K562 (cell line): ENCODE data around the gene FAM83F. TPM values are rescaled to one million over a fixed set of nuclear protein-coding genes. Genes with fewer than 3 reads are reported as not detected.

Source experiments
- C11orf30 ChIP-seq: fragments of 450-650 bp; IDR thresholded peaks from 2 replicates; pipeline ENCODE4 v1.6.1; 2016; ENCODE audit warnings: low read depth, mild to moderate bottlenecking
- GMEB1 ChIP-seq: fragments of 250-450 bp; sonication (Bioruptor Pico); IDR thresholded peaks from 2 replicates; pipeline ENCODE4 v1.4.0; 2020; ENCODE audit warnings: mild to moderate bottlenecking
- GTF2E2 ChIP-seq: fragments of 200-800 bp; sonication (Bioruptor generic); IDR thresholded peaks from 2 replicates; pipeline ENCODE4 v1.6.1; 2016; ENCODE audit warnings: missing genetic modification characterization, missing compliant biosample characterization
- HOXB6 ChIP-seq: fragments of 250-450 bp; sonication (Bioruptor Pico); IDR thresholded peaks from 2 replicates; pipeline ENCODE4 v1.5.1; 2022; ENCODE audit warnings: mild to moderate bottlenecking, borderline replicate concordance
- L3MBTL2 ChIP-seq: fragments of 450-650 bp; IDR thresholded peaks from 2 replicates; pipeline ENCODE4 v1.6.1; 2016; ENCODE audit warnings: mild to moderate bottlenecking, moderate library complexity
- MEF2D ChIP-seq: conservative IDR thresholded peaks from 2 replicates; pipeline ENCODE4 v1.6.1; 2016; ENCODE audit warnings: low read depth, missing genetic modification characterization, missing compliant biosample characterization
- MTA2 ChIP-seq: fragments of 450-650 bp; IDR thresholded peaks from 2 replicates; pipeline ENCODE4 v1.6.1; 2016; ENCODE audit warnings: low read depth
- POLR2H ChIP-seq: IDR thresholded peaks from 2 replicates; pipeline ENCODE4 v1.6.1; 2016; ENCODE audit warnings: missing genetic modification characterization, low read depth, mild to moderate bottlenecking, control low read depth, missing compliant biosample characterization, moderate library complexity
- RBM17 ChIP-seq: fragments of 200-400 bp; formaldehyde crosslinking; IDR thresholded peaks from 2 replicates; pipeline ENCODE4 v1.6.1; 2017; ENCODE audit warnings: low read depth, mild to moderate bottlenecking, low read length, borderline replicate concordance
- SIN3B ChIP-seq: fragments of 450-650 bp; IDR thresholded peaks from 2 replicates; pipeline ENCODE4 v1.6.1; 2017; ENCODE audit warnings: low read depth, mild to moderate bottlenecking, moderate library complexity
- SMARCC2 ChIP-seq: fragments of 450-650 bp; IDR thresholded peaks from 2 replicates; pipeline ENCODE4 v1.6.1; 2017; ENCODE audit warnings: antibody characterized with exemption, moderate library complexity, mild to moderate bottlenecking, low read depth
- TCF3 ChIP-seq: sonication (generic); formaldehyde crosslinking; IDR thresholded peaks from 2 replicates; pipeline ENCODE4 v1.4.0; 2020; ENCODE audit warnings: mild to moderate bottlenecking, missing genetic modification reagents
- UBTF ChIP-seq, 2 experiments: IDR thresholded peaks; 2 replicates each; pipeline ENCODE4 v1.6.1; 2012; ENCODE audit warnings: improper control_type of control experiment in 2 of 2, low read depth in 2 of 2, low read length in 2 of 2, borderline replicate concordance in 1 of 2
- ZBTB26 ChIP-seq: fragments of 450-650 bp; formaldehyde crosslinking; IDR thresholded peaks from 2 replicates; pipeline ENCODE4 v1.4.0; 2022; ENCODE audit warnings: missing genetic modification characterization
- ZFP36 ChIP-seq: fragments of 150-350 bp; IDR thresholded peaks from 2 replicates; pipeline ENCODE4 v1.6.1; 2018; ENCODE audit warnings: low read length, low read depth; ENCODE audit not compliant: partially characterized antibody
- ZNF589 ChIP-seq: fragments of 200-800 bp; sonication (Bioruptor generic); IDR thresholded peaks from 2 replicates; pipeline ENCODE4 v1.6.1; 2016; ENCODE audit warnings: low read depth, missing genetic modification characterization, missing compliant biosample characterization
- polyA plus RNA-seq, 8 experiments: library from polyadenylated mRNA; depleted of rRNA in 4 of 8; stranded (reverse) in 5 of 8; unstranded in 3 of 8; fragments of >200 nt; fragmentation: Nextera tagmentation in 2 of 8; fragmentation: Illumina TruSeq in 1 of 8; extraction: Ambion mirVana in 2 of 8; extraction: Trizol in 1 of 8; gene quantifications; 2 replicates each; pipeline versions ENCODE4 v1.2.1 to v1.2.3, GENCODE V29; 2011 to 2014; ENCODE audit warnings: inconsistent platforms in 1 of 8, missing spikeins in 1 of 8
- total RNA-seq, 7 experiments: library from RNA; depleted of rRNA in 6 of 7; stranded (reverse); fragments of >200 nt in 6 of 7; fragmentation: Illumina TruSeq in 2 of 7; extraction: Trizol in 2 of 7; gene quantifications; 2 replicates each; pipeline versions ENCODE4 v1.2.1 to v1.2.3, GENCODE V29; 2011 to 2021; ENCODE audit warnings: low replicate concordance in 1 of 7
- TF ChIP-seq, protein P1 (sequence below): IDR thresholded peaks from 2 replicates; pipeline ENCODE4 v1.6.1; 2011; ENCODE audit not compliant: insufficient read length; ENCODE audit errors: extremely low read depth
- TF ChIP-seq, protein P2 (sequence below): fragments of 250-450 bp; sonication (Bioruptor Pico); IDR thresholded peaks from 2 replicates; pipeline ENCODE4 v1.6.1; 2021; ENCODE audit warnings: mild to moderate bottlenecking
- TF ChIP-seq, protein P3 (sequence below): IDR thresholded peaks from 3 replicates; pipeline ENCODE4 v1.6.1; 2011; ENCODE audit warnings: borderline replicate concordance, mild to moderate bottlenecking; ENCODE audit not compliant: insufficient read length, insufficient read depth

FAM83F gene
- total and polyA plus RNA-seq, 9 of the 15 experiments (the other 6 are each of a cell fraction or from before 2014, with no cell fraction given) = under 0.01 to 0.13 (median 0.04) TPM; not detected in 1

DNA sequence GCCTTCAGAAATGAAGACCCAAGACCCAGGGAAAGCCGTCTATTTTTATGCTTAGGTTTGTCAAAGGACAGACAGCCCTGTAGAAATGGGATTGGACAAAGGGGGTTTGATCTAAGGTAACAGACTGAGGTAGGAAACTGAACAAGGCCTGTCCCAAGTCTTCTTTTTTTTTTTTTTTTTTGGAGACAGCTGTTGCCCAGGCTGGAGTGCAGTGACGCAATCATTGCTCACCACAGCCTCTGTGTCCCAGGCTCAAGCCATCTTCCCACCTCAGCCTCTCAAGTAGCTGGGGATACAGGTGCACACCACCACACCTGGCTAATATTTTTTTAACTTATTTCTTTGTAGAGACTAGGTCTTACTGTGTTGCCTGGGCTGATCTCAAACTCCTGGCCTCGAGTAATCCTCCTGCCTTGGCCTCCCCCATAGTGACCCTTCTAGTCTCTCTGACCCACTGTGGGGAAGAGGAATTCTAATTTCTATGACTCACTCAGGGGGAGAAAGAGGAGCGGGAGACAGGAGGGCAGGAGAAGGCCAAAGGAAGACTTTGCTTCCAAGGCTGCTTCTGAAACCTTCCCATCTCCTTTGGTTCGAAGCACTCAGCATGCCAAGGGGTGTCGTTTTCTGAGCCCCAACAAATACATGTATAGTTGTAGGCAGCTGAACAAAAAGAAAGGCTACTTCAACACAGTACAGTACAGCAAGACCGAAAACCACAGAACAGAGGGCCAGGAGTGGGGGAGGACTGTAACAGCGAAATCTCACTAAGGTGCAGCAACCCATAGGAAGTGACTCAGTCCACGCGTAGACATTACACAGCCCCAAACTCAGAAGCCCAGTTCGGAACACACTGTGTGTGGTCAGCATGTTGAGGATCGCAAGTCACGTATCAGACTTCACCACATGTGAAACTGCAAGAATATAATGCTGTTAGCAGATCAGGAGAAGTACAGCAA, 33.7 kb upstream of the FAM83F start (continued):
- TF ChIP-seq UBTF (IDR thresholded peaks at IDR 0.05; ENCODE audit: borderline replicate concordance in 1 of 2, low read depth in 2 of 2, low read length in 2 of 2) = no peak
- peak; percentile 75 for TF ChIP-seq C11orf30
- TF ChIP-seq ZFP36 = peak; percentile 20
- TF ChIP-seq ZNF589 (CRISPR knock-in tag) = peak; percentile 74; the same call in 1 of the 2 replicates
- TF ChIP-seq GMEB1 (CRISPR knock-in tag) = no peak
- TF ChIP-seq, protein P1, sequence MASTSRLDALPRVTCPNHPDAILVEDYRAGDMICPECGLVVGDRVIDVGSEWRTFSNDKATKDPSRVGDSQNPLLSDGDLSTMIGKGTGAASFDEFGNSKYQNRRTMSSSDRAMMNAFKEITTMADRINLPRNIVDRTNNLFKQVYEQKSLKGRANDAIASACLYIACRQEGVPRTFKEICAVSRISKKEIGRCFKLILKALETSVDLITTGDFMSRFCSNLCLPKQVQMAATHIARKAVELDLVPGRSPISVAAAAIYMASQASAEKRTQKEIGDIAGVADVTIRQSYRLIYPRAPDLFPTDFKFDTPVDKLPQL = no peak
- TF ChIP-seq GTF2E2 = no peak
- no peak for TF ChIP-seq POLR2H (tag)
- no peak for TF ChIP-seq HOXB6 (CRISPR knock-in tag)
- peak; percentile 57; the same call in 1 of the 2 replicates for TF ChIP-seq SMARCC2
- peak; percentile 50; the same call in 1 of the 2 replicates for TF ChIP-seq L3MBTL2
- TF ChIP-seq SIN3B = no peak
- TF ChIP-seq TCF3 (CRISPR knock-in tag) = peak; percentile 92
- TF ChIP-seq ZBTB26 (CRISPR knock-in tag) = no peak
- TF ChIP-seq, protein P2, sequence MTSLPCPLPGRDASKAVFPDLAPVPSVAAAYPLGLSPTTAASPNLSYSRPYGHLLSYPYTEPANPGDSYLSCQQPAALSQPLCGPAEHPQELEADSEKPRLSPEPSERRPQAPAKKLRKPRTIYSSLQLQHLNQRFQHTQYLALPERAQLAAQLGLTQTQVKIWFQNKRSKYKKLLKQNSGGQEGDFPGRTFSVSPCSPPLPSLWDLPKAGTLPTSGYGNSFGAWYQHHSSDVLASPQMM (CRISPR knock-in tag) = no peak
- TF ChIP-seq, protein P3, sequence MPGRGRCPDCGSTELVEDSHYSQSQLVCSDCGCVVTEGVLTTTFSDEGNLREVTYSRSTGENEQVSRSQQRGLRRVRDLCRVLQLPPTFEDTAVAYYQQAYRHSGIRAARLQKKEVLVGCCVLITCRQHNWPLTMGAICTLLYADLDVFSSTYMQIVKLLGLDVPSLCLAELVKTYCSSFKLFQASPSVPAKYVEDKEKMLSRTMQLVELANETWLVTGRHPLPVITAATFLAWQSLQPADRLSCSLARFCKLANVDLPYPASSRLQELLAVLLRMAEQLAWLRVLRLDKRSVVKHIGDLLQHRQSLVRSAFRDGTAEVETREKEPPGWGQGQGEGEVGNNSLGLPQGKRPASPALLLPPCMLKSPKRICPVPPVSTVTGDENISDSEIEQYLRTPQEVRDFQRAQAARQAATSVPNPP = no peak
- TF ChIP-seq RBM17 = no peak
- TF ChIP-seq MEF2D (tag) = no peak
- TF ChIP-seq MTA2 = peak; percentile 69
